ENCODE data around the gene BABAM2. TPM values are rescaled to one million over a fixed set of nuclear protein-coding genes. Genes with fewer than 3 reads are reported as not detected.

Gene BABAM2
- total and polyA plus RNA-seq, 4 donors, result 9.9 to 17.0 (median 13.9) TPM

DNA sequence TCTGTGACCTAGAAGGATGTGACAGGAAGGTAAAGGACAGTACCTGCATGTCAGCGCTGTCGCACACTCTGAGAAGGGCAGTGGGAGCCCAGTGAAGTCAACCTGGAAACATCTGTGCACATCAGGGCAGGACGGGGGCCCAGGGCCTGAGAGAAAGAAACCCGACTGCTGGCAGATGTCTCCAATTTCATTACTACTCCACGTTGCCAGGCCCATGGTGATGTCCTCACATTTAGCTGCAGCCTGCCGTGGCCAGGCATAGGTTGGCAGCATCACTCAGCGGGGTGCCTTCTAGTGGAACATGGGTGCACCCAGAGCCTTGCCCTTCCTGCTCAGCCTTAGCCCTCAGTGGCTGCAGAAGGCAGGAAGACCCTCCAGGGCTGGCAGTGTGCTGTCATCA lies 429.8 kb downstream of the BABAM2 start:
- DNase-seq (ENCODE audit: low spot score), result no peak
- Histone ChIP-seq H3K36me3 (ENCODE audit: control insufficient read depth in 4 of 4, insufficient read depth in 3 of 4, low read depth in 1 of 4, low read length in 3 of 4) (no peaks in the 10 kb centered on the region), H3K9ac (ENCODE audit: low read depth in 1 of 2, low read length in 2 of 2) (no peak overlapping the region), H3K9me3 (ENCODE audit: control insufficient read depth in 4 of 4, low read length in 3 of 4) (no peaks in the 10 kb centered on the region), H3K27ac (ENCODE audit: low read depth in 1 of 2, low read length in 2 of 2) (no peak overlapping the region), H3K4me1 (ENCODE audit: control insufficient read depth in 4 of 4, insufficient read depth in 4 of 4, low read length in 3 of 4) (no peaks in the 10 kb centered on the region), H3K27me3 (ENCODE audit: control insufficient read depth in 4 of 4, insufficient read depth in 4 of 4, low read length in 3 of 4) (no peaks in the 10 kb centered on the region), H3K4me3 (ENCODE audit: low read depth in 1 of 3, low read length in 3 of 3) (no peak overlapping the region)
- WGBS, result 98% methylated on average over 7 of the region's 7 CpGs
- TF ChIP-seq NR2F2 (IDR thresholded peaks at IDR 0.05) (no peak), TAF1 (conservative IDR thresholded peaks at IDR 0.05) (no peak), RXRA (IDR thresholded peaks at IDR 0.05) (no peak), YY1 (IDR thresholded peaks at IDR 0.05) (no peak), JUND (IDR thresholded peaks at IDR 0.05) (no peak), GABPA (IDR thresholded peaks at IDR 0.05 in 1 of 2, conservative IDR thresholded peaks at IDR 0.05 in 1 of 2) (no peak), FOXA1 (IDR thresholded peaks at IDR 0.05) (no peak), EGR1 (IDR thresholded peaks at IDR 0.05; ENCODE audit: low read depth in 2 of 2) (no peak)
- TF ChIP-seq, protein P1, sequence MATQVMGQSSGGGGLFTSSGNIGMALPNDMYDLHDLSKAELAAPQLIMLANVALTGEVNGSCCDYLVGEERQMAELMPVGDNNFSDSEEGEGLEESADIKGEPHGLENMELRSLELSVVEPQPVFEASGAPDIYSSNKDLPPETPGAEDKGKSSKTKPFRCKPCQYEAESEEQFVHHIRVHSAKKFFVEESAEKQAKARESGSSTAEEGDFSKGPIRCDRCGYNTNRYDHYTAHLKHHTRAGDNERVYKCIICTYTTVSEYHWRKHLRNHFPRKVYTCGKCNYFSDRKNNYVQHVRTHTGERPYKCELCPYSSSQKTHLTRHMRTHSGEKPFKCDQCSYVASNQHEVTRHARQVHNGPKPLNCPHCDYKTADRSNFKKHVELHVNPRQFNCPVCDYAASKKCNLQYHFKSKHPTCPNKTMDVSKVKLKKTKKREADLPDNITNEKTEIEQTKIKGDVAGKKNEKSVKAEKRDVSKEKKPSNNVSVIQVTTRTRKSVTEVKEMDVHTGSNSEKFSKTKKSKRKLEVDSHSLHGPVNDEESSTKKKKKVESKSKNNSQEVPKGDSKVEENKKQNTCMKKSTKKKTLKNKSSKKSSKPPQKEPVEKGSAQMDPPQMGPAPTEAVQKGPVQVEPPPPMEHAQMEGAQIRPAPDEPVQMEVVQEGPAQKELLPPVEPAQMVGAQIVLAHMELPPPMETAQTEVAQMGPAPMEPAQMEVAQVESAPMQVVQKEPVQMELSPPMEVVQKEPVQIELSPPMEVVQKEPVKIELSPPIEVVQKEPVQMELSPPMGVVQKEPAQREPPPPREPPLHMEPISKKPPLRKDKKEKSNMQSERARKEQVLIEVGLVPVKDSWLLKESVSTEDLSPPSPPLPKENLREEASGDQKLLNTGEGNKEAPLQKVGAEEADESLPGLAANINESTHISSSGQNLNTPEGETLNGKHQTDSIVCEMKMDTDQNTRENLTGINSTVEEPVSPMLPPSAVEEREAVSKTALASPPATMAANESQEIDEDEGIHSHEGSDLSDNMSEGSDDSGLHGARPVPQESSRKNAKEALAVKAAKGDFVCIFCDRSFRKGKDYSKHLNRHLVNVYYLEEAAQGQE (IDR thresholded peaks at IDR 0.05), result no peak
- TF ChIP-seq, protein P2, sequence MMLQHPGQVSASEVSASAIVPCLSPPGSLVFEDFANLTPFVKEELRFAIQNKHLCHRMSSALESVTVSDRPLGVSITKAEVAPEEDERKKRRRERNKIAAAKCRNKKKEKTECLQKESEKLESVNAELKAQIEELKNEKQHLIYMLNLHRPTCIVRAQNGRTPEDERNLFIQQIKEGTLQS (IDR thresholded peaks at IDR 0.05), result no peak
- TF ChIP-seq, protein P3, sequence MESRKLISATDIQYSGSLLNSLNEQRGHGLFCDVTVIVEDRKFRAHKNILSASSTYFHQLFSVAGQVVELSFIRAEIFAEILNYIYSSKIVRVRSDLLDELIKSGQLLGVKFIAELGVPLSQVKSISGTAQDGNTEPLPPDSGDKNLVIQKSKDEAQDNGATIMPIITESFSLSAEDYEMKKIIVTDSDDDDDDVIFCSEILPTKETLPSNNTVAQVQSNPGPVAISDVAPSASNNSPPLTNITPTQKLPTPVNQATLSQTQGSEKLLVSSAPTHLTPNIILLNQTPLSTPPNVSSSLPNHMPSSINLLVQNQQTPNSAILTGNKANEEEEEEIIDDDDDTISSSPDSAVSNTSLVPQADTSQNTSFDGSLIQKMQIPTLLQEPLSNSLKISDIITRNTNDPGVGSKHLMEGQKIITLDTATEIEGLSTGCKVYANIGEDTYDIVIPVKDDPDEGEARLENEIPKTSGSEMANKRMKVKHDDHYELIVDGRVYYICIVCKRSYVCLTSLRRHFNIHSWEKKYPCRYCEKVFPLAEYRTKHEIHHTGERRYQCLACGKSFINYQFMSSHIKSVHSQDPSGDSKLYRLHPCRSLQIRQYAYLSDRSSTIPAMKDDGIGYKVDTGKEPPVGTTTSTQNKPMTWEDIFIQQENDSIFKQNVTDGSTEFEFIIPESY (IDR thresholded peaks at IDR 0.05), result no peak

DNA sequence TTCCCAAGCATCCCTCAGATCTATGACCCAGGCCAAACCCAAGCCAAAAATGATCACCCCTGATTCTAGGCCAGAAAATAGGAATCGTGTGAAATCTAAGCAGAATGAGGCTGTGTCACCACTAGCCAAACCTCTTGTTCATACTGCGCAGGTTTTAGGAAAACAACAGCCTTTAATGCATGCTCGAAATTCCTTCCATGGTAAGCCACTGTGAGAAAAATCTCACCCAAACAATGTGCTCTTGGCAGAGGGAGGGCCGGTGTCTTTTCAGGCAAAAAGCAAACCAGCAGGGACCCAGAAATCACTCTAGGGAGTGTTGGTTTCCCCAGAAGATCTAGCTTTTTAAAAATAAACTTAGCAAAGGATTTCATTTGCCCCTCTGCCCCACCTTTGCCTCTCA lies 430.9 kb downstream of the BABAM2 start:
- TF ChIP-seq, protein P2 (IDR thresholded peaks at IDR 0.05), result no peak
- TF ChIP-seq, protein P4, sequence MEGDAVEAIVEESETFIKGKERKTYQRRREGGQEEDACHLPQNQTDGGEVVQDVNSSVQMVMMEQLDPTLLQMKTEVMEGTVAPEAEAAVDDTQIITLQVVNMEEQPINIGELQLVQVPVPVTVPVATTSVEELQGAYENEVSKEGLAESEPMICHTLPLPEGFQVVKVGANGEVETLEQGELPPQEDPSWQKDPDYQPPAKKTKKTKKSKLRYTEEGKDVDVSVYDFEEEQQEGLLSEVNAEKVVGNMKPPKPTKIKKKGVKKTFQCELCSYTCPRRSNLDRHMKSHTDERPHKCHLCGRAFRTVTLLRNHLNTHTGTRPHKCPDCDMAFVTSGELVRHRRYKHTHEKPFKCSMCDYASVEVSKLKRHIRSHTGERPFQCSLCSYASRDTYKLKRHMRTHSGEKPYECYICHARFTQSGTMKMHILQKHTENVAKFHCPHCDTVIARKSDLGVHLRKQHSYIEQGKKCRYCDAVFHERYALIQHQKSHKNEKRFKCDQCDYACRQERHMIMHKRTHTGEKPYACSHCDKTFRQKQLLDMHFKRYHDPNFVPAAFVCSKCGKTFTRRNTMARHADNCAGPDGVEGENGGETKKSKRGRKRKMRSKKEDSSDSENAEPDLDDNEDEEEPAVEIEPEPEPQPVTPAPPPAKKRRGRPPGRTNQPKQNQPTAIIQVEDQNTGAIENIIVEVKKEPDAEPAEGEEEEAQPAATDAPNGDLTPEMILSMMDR (IDR thresholded peaks at IDR 0.05; ENCODE audit: low read depth, low read length, missing input control), result no peak
- TF ChIP-seq TAF1 (conservative IDR thresholded peaks at IDR 0.05) (no peak), JUND (IDR thresholded peaks at IDR 0.05) (no peak), RAD21 (IDR thresholded peaks at IDR 0.05) (no peak), NR2F2 (IDR thresholded peaks at IDR 0.05) (no peak), YY1 (IDR thresholded peaks at IDR 0.05) (no peak), HNF4A (conservative IDR thresholded peaks at IDR 0.05) (no peak), GABPA (IDR thresholded peaks at IDR 0.05 in 1 of 2, conservative IDR thresholded peaks at IDR 0.05 in 1 of 2) (no peak), EGR1 (IDR thresholded peaks at IDR 0.05; ENCODE audit: low read depth in 2 of 2) (no peak), SP1 (IDR thresholded peaks at IDR 0.05) (no peak)
- TF ChIP-seq, protein P1 (IDR thresholded peaks at IDR 0.05), result no peak
- TF ChIP-seq, protein P3 (IDR thresholded peaks at IDR 0.05), result no peak
- TF ChIP-seq, protein P5, sequence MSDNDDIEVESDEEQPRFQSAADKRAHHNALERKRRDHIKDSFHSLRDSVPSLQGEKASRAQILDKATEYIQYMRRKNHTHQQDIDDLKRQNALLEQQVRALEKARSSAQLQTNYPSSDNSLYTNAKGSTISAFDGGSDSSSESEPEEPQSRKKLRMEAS (IDR thresholded peaks at IDR 0.05), result no peak
- no peak for DNase-seq (ENCODE audit: low spot score)
- no peak overlapping the region for H3K27ac ChIP-seq (ENCODE audit: low read depth in 1 of 2, low read length in 2 of 2)
- no peak overlapping the region for H3K4me3 ChIP-seq (ENCODE audit: low read depth in 1 of 3, low read length in 3 of 3)
- no peaks in the 10 kb centered on the region for H3K4me1 ChIP-seq (ENCODE audit: control insufficient read depth in 4 of 4, insufficient read depth in 4 of 4, low read length in 3 of 4)
- H3K27me3 ChIP-seq (ENCODE audit: control insufficient read depth in 4 of 4, insufficient read depth in 4 of 4, low read length in 3 of 4), result no peaks in the 10 kb centered on the region
- WGBS, result 94% methylated on average over 4 of the region's 4 CpGs
- no peak overlapping the region for H3K9ac ChIP-seq (ENCODE audit: low read depth in 1 of 2, low read length in 2 of 2)
- H3K36me3 ChIP-seq (ENCODE audit: control insufficient read depth in 4 of 4, insufficient read depth in 3 of 4, low read depth in 1 of 4, low read length in 3 of 4), result no peaks in the 10 kb centered on the region
- H3K9me3 ChIP-seq (ENCODE audit: control insufficient read depth in 4 of 4, low read length in 3 of 4), result no peaks in the 10 kb centered on the region

All from liver (tissue), 9 donors.